HCEC 1CT (cell line): ENCODE data around the gene RNF169.
A peak's percentile ranks its signal among the peaks of the same experiment; 100 is the strongest.
"Not testable (repeated sequence)": the region's sequence is repeated elsewhere in the genome, so short reads cannot be mapped to it uniquely, and the experiment has no call there.

Experiments used
- DNase-seq: peaks from one replicate; pipeline ENCODE4 v3.0.0-alpha.2; 2017

RNF169 gene

GRCh38 chr11:74729397-74729796 is 19.3 kb upstream of the RNF169 start:
- no peak for DNase-seq

- no peak for DNase-seq
Observed at GRCh38 chr11:74730571-74731260, 17.9 kb upstream of the RNF169 start.

DNA sequence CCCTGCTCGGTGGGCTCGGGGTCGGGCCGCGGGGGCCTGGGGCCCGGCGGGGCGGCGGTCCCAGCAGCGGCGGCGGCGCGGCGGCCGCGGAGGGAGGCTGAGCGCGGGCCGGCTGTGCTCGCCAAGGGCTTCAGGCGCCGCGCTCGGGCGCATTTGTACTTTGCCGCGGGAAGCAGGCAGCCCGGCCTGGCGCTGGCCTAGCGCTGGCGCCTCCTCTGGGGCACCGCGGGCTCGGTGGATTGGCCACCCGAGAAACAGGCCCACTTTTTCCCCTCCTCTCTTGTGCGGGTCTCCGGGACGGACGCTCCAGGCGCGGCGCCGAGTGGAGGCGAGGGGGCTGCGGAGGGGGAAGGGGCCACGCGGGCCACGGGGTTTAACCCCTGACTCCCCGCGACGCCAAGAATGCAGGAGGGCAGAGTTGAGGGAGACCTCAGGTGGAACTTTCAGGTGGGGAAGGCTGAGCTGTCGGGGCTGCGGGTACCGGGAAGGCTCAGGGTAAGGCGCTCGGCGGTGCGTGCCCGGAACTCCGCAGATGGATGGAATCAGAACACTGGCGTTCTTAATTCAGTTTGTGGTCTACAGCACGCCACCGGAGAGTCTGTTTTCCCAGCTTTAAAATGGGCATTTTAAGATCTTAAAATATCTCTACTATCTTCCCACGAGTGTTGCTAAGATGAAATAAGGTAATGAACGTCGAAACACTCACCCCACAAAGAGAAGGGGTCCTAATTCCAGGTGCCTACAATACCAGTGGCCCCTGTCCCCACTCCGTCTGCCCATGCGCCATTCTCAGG is 17.2 kb upstream of the RNF169 start, which contains the start of gene CHRDL2:
TSS of gene CHRDL2 (minus strand) at position 126 of the 794 bp plus-strand sequence. CDS start 538 bp downstream, outside the sequence.
- DNase-seq = no peak

DNA sequence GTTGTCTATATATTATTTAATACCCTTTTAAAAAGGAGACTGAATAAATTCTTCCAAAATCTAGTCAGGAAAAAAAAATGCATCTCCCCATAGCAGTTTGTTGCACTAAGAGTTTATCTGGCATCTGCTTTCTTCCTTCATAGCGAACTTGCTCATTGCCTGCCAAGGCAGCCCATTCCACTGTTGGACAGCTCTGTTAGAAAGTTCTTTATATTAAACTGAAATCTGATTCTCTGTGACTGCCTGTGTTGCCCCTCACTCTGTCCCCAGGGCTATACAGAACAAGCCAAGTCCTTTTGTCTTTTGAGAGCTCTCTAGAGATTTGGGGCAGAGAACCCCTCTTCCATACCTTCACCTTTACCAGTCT is 14.1 kb upstream of the RNF169 start:
- no peak for DNase-seq

DNA sequence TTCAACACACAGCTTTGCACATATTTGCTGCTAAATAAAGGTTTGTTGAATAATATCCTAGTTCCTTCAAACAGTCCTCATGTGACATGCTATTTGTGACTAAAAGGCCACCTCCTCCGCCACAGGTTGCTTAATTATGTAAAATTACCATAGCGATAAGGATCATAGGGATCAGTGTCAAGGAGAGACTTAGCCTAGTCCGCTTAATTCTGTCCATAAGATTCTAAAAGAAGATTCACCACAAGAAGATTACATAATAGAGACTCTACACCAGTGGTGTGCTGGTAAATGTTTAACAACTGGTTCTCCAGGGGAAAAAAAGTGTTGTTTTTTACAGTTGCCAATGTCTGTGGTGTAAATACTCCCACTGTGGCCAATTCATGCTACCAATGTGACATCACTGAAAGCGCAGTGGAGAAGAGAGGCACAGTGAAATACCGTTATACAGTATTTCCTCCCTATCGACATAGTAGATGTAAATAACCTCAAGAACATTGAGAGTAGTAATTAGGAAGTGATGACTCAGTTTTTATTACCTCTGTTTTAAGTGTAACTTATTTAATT is 13.2 kb upstream of the RNF169 start:
- DNase-seq = no peak

- no peak for DNase-seq
Observed at GRCh38 chr11:74736031-74736430, 12.6 kb upstream of the RNF169 start.

DNA sequence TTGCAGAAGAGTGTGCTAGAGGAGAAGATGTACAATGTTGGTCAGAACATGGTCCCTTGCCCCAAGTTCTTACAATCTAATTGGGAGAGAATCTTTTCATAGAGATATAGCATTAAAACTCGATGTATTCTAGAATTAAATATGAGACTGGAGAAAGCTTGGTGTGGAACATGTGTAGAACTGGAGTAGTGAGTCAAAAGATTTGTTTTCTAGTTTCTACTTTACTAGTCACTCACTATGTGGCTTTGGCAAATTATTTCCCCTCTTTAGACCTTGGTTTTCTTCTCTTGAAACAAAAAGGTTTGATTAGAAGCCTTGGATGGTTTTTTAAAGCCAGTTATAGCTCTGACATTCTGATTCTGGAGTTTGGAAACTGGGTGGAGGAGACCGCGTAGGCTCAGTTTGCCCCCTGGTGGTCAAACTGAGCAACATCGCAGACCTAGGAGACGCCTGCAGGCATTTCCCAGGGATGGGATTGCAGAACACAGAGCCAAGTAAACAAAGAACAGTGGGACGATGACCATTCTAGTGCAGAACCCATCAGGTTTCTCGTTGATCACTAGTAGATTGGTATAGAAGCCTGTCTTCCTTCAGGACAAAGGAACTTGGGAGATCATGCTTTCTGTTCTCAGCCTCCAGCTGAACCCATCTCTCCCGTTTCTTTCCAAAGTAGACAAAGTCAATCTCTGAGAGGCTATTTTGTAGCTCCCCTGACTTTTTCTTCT is 8.9 kb upstream of the RNF169 start:
- DNase-seq = peak; percentile 65

- DNase-seq = no peak
Observed at GRCh38 chr11:74742070-74742469, 6.6 kb upstream of the RNF169 start.

GRCh38 chr11:74743640-74744039 is 5.0 kb upstream of the RNF169 start:
- DNase-seq = no peak

DNA sequence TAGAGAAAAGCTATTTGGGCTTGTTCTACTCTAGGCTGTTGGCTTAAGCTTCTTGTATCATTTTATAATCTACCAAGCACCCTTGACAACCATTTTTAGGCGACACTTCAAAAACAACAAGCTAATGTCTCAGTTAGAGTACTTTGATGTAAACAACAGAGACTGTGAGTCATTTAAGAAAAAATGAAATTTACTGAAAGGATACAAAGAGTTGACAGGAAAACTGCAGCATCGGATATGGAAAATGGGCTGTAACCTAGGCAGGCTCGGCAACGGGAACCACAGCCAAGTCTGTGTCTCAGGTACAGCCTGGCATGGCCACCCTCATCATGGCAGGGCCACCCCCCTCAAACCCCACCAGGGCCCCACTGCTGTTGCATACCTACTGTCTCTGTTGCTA is 4.4 kb upstream of the RNF169 start:
- peak; percentile 15 for DNase-seq

- DNase-seq = no peak
Observed at GRCh38 chr11:74746868-74747267, 1.8 kb upstream of the RNF169 start.

DNA sequence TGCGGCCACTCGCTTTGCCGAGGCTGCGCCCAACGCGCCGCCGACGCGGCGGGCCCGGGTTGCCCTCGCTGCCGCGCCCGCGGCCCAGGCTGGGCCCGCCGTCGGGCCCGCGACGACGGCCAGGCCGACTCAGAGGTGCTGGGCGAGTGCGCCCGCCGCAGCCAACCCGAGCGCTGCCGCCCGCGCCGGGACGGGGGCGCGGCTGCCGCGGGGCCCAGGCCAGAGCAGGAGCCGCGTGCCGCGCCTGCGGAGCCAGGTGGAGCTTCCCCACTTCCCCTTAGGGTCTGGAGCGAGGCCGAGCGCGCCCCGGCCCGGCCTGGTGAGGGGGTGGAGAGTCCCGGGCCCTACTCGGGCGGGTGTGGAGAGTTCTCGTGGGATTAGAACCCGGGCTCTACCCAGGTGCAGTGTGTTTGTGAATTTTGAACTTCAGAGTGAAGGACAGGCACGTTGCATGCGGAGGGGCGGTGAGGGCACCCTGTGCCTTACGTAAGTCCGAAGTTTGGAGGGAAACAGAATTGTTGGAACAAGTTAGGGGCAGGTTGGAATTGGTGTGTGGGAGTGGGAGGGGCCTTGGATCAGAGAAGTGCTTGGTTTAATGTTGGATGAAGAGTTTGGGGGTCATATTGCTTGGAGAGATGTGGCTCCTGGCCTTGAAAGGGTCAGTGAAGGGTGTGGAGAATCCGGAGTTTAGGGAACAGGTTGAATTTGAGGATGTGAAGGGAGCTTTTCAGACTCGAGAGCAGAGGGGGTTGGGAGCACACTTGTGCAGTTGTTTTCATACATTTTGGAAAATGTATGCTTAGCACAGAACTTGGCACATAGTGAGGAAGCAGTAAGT is 697 bp downstream of the RNF169 start:
- peak; percentile 43 for DNase-seq

GRCh38 chr11:74749965-74750296 is 1.3 kb downstream of the RNF169 start:
- no peak for DNase-seq

DNA sequence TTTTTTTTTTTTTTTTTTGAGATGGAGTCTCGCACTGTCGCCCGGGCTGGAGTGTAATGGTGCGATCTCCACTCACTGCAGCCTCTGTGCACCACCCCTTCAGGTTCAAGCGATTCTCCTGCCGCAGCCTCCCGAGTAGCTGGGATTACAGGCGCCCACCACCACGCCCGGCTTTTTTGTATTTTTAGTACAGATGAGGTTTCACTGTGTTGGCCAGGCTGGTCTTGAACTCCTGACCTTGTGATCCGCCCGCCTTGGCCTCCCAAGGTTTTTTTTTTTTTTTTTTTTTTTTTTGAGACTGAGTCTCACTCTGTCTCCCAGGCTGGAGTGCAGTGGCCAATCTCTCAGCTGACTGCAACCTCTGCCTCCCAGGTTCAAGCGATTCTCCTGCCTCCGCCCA is 1.9 kb downstream of the RNF169 start:
- DNase-seq = not testable (repeated sequence)

DNA sequence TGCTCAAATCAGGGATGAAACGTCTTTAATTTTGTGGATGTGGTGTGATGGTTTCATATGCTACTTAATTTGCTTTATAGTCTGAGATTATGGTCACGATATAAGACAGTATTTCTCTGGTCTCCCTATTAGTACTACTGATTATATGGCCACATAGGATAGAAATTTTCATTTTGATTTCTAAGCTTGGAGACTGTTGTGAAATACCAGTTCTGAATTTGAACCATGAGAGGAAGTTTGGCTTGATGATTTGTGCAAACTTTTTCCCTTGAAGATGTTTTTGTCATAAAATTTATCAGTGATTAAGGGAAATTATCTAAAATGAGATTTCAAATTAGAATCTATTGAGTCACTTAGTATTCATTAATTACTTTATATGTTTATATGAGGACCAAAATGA is 2.7 kb downstream of the RNF169 start:
- DNase-seq = no peak

GRCh38 chr11:74754507-74755252 is 6.0 kb downstream of the RNF169 start:
- peak; percentile 99 for DNase-seq

- DNase-seq = peak; percentile 13
Observed at GRCh38 chr11:74755395-74755995, 6.8 kb downstream of the RNF169 start.

DNA sequence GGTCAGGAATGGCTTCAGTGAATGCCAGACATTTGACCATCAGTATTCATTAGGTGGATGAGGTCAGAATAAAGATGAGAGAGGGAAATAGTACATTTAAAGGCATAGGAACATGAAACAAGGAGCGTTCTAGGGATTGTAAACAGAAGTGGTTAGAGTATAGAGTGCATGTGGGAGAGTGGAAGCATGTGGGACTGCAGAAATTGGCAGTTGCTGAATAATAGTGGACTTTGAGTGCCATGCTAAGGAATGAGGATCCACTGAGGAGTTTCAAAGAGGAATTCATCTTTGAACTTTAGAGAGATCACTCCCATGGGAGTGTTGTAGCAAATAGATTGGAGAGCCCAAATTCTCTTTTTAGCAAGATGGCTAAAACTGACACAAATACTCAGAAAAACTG is 7.9 kb downstream of the RNF169 start:
- DNase-seq = peak; percentile 10

- no peak for DNase-seq
Observed at GRCh38 chr11:74766905-74767304, 18.3 kb downstream of the RNF169 start.

DNA sequence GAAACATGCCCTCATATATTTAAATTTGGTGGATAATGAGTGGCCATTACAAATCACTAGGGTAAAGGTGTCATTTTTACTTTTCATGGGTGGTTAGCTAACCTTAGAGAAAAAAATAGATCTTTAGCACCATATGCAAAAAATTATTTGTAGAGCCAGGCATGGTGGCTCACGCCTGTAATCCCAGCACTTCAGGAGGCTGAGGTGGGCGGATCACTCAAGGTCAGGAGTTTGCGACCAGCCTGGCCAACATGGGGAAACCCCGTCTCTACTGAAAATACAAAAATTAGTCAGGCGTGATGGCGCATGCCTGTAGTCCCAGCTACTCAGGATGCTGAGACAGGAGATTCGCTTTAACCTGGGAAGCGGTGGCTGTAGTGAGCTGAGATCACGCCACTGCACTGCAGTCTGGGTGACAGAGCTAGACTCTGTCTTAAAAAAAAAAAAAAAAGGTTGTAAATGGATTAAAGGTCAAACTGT is 19.6 kb downstream of the RNF169 start:
- not testable (repeated sequence) for DNase-seq

DNA sequence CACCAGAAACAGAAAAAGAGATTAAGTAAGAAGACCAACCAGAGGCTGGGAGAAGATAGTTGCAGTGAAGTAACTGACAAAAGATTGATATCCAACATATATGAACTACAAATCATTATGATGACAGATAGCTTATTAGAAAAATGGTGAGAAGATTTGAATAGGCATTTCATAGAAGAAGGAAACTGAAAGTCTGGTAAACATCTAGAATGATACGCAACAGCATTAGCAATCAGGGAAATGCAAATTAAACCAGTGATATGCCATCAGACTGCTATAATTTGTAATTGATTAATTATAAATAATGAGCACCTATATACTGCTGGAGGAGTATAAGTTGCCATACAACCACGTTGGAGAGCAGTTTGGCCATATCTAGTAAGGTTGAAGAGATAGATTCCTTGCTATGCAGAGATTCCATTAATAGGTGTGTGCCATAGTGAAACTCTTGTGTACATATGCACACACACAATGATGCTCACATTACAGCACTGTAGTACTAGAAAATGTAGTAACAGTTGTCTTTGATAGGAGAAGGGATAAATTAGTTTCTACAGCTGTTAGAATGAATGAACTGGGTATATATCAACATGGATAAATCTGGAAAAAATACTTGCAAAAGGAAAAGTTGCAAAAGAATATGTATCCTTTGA is 20.5 kb downstream of the RNF169 start:
- DNase-seq = no peak
